PC-3 (cell line): ENCODE data around the gene CD9. TPM values are rescaled to one million over a fixed set of nuclear protein-coding genes. Genes with fewer than 3 reads are reported as not detected.
A peak's percentile ranks its signal among the peaks of the same experiment; 100 is the strongest.

Experiments
- ATAC-seq: fragments of 200-7000 bp; cut with Tn5 transposase; 2 replicates; pipeline ENCODE4 v1.9.1; 2020; ENCODE audit warnings: mild to moderate bottlenecking, moderate library complexity
- BruUV-seq: library from RNA; stranded (reverse); fragments of 400-500 nt; replicated peaks from 2 replicates; lab custom pipeline; 2021; lab: Mats Ljungman, UMichigan
- CTCF ChIA-PET: fragments of 300-600 bp; sonication (Branson Sonifier 250); formaldehyde crosslinking; loops from one replicate; lab custom pipeline; 2022; ENCODE audit warnings: antibody characterized with exemption; lab: Charles Lee
- POLR2A ChIA-PET: fragments of 300-600 bp; sonication (Branson Sonifier 250); formaldehyde crosslinking; loops from one replicate; lab custom pipeline; 2022; ENCODE audit warnings: antibody characterized with exemption; ENCODE audit not compliant: unreplicated experiment; lab: Charles Lee
- DNase-seq: peaks from one replicate; pipeline ENCODE4 v3.0.0-alpha.2; 2015
- H2AFZ ChIP-seq: fragments of 300-600 bp; sonication (generic); 2 replicates; pipeline ENCODE4 v1.6.0; 2016; ENCODE audit warnings: antibody characterized with exemption, low read length
- H3F3A ChIP-seq: fragments of 300-600 bp; sonication (generic); one replicate; pipeline ENCODE4 v1.6.0; 2017; ENCODE audit warnings: antibody characterized with exemption, low read length, control low read depth, mild to moderate bottlenecking; ENCODE audit not compliant: unreplicated experiment
- H3K27ac ChIP-seq: fragments of 300-600 bp; sonication (generic); 2 replicates; pipeline ENCODE4 v1.5.1; 2016; ENCODE audit warnings: mild to moderate bottlenecking, low read length
- H3K27me3 ChIP-seq: fragments of 300-600 bp; sonication (generic); 2 replicates; pipeline ENCODE4 v1.6.1; 2016; ENCODE audit warnings: low read length, mixed read lengths
- H3K36me3 ChIP-seq: fragments of 300-600 bp; sonication (generic); 2 replicates; pipeline ENCODE4 v1.6.1; 2016; ENCODE audit warnings: low read depth, mixed run types, low read length, mixed read lengths
- H3K4me1 ChIP-seq: fragments of 300-600 bp; sonication (generic); 2 replicates; pipeline ENCODE4 v1.5.1; 2016; ENCODE audit warnings: low read length; ENCODE audit not compliant: insufficient read depth
- H3K4me2 ChIP-seq: fragments of 300-600 bp; sonication (generic); 2 replicates; pipeline ENCODE4 v1.6.0; 2016; ENCODE audit warnings: low read length
- H3K4me3 ChIP-seq: fragments of 300-600 bp; sonication (generic); 2 replicates; pipeline ENCODE4 v1.5.1; 2016; ENCODE audit warnings: mild to moderate bottlenecking, low read length, mixed read lengths
- H3K79me2 ChIP-seq: fragments of 300-600 bp; sonication (generic); 2 replicates; pipeline ENCODE4 v1.6.1; 2017; ENCODE audit warnings: low read length, mixed read lengths
- H3K9ac ChIP-seq: fragments of 300-600 bp; sonication (generic); 2 replicates; pipeline ENCODE4 v1.6.0; 2016; ENCODE audit warnings: mild to moderate bottlenecking, low read length
- H3K9me2 ChIP-seq: fragments of 300-600 bp; sonication (generic); replicated peaks from 2 replicates; pipeline ENCODE4 v1.6.1; 2016; ENCODE audit warnings: mixed run types, low read length, mixed read lengths
- H3K9me3 ChIP-seq: fragments of 300-600 bp; sonication (generic); 2 replicates; pipeline ENCODE4 v1.6.1; 2016; ENCODE audit warnings: low read length, mixed read lengths
- H4K20me1 ChIP-seq: fragments of 300-600 bp; sonication (generic); 2 replicates; pipeline ENCODE4 v1.6.1; 2016; ENCODE audit warnings: low read length, mixed read lengths
- EZH2 ChIP-seq: fragments of 300-600 bp; sonication (generic); IDR thresholded peaks from one replicate; pipeline ENCODE4 v1.6.1; 2017; ENCODE audit warnings: antibody characterized with exemption, mild to moderate bottlenecking, low read length; ENCODE audit not compliant: unreplicated experiment
- EZH2phosphoT487 ChIP-seq: fragments of 300-600 bp; sonication (generic); IDR thresholded peaks from 2 replicates; pipeline ENCODE4 v1.6.1; 2018; ENCODE audit warnings: mild to moderate bottlenecking, antibody characterized with exemption, low read length, borderline replicate concordance
- intact Hi-C: fragments of 100-400 bp; cut with micrococcal nuclease; formaldehyde crosslinking; loops from 2 replicates; pipeline ENCODE4 v1.9.0; 2023
- total RNA-seq: library from RNA; depleted of rRNA; stranded (reverse); fragments of >200 nt; gene quantifications from 2 replicates; pipeline ENCODE4 v1.2.3, GENCODE V29; 2014
- TF ChIP-seq, protein P1 (sequence below): fragments of 300-600 bp; sonication (generic); conservative IDR thresholded peaks from 2 replicates; pipeline ENCODE4 v1.5.1; 2017; ENCODE audit warnings: antibody characterized with exemption, low read depth, mild to moderate bottlenecking, low read length

Gene CD9
- total RNA-seq, 1 experiment from 2014 or later, result 174 TPM

DNA sequence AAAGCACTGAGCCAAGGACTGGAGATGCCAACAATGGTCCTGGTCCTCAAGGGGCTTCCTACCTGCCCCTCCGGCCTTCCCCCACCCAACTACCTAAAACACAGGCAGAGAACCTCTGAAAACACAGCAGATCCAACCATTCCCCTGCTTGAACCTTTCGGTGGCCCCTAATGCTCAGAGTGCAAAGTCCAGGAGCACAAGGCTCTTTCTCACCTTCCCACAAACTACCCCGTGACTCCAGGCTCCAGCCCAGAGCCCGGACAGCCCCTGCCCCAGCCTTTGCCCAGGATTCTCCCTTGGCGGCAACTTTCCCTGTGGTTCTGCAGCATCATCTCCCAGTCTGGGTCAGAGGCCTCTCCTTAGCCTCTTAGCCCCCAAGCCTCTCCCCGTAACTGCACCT lies 1.6 kb upstream of the CD9 start:
- ATAC-seq, result no peak
- DNase-seq, result no peak
- Histone ChIP-seq H3K9me2 (no peaks in the 10 kb centered on the region), H3K4me1 (peaks cover 48% of the 10 kb centered on the region), H3K36me3 (no peaks in the 10 kb centered on the region), H3K79me2 (peaks cover 33% of the 10 kb centered on the region), H3K27ac (no peak overlapping the region), H3K4me3 (no peak overlapping the region), H3K27me3 (no peaks in the 10 kb centered on the region), H3F3A (peaks cover 5% of the 10 kb centered on the region), H2AFZ (no peak overlapping the region), H4K20me1 (peaks cover 29% of the 10 kb centered on the region), H3K9ac (no peak overlapping the region), H3K9me3 (no peaks in the 10 kb centered on the region), H3K4me2 (no peak overlapping the region)
- ChIA-PET POLR2A (no interaction called here), CTCF (no interaction called here)
- no TSS peak for BruUV-seq
- TF ChIP-seq EZH2phosphoT487, result no peak
- no peak for TF ChIP-seq EZH2
- TF ChIP-seq, protein P1, sequence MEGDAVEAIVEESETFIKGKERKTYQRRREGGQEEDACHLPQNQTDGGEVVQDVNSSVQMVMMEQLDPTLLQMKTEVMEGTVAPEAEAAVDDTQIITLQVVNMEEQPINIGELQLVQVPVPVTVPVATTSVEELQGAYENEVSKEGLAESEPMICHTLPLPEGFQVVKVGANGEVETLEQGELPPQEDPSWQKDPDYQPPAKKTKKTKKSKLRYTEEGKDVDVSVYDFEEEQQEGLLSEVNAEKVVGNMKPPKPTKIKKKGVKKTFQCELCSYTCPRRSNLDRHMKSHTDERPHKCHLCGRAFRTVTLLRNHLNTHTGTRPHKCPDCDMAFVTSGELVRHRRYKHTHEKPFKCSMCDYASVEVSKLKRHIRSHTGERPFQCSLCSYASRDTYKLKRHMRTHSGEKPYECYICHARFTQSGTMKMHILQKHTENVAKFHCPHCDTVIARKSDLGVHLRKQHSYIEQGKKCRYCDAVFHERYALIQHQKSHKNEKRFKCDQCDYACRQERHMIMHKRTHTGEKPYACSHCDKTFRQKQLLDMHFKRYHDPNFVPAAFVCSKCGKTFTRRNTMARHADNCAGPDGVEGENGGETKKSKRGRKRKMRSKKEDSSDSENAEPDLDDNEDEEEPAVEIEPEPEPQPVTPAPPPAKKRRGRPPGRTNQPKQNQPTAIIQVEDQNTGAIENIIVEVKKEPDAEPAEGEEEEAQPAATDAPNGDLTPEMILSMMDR, result no peak
- intact Hi-C loops, result no loop called here

DNA sequence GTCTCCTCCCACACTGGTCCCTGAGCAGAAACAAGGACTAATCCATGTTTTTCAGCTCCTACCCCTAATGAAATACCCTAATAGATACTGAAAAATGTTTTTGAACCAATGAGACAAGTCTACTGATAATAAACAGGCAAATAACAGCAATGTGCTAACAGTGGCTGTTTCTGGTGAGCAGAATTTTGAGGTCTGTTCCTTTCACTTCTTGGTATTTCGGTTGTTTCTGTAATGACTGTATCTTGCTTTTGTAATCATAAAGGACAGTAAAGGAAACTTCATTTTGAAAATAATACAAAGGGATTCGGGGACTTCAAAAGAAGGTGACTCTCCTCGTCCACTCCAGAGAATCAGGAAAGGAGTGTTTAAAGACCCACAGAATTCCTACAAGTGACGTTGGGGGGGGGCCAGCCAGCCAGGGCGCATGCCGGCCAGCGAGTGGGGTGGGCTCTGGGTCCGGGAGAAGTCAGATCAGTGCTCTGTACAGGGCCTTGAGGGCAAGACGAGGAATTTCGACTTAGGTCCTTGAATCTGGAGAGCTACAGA lies 1.1 kb upstream of the CD9 start:
- ATAC-seq (no peak), DNase-seq (no peak)
- Histone ChIP-seq H3K9me3 (no peaks in the 10 kb centered on the region), H4K20me1 (peaks cover 30% of the 10 kb centered on the region), H3K79me2 (peaks cover 38% of the 10 kb centered on the region), H3K27ac (peak overlapping the region; percentile 61; the same call in 1 of the 2 replicates), H3K9me2 (no peaks in the 10 kb centered on the region), H3F3A (peaks cover 5% of the 10 kb centered on the region), H3K4me3 (no peak overlapping the region), H3K4me2 (no peak overlapping the region), H2AFZ (no peak overlapping the region), H3K27me3 (no peaks in the 10 kb centered on the region), H3K9ac (peak overlapping the region; percentile 97; the same call in 1 of the 2 replicates), H3K36me3 (no peaks in the 10 kb centered on the region), H3K4me1 (peaks cover 48% of the 10 kb centered on the region)
- TF ChIP-seq, protein P1, result no peak
- TF ChIP-seq EZH2phosphoT487 (no peak), EZH2 (no peak)
- BruUV-seq, result no TSS peak
- POLR2A ChIA-PET, result no interaction called here
- intact Hi-C loops, result no loop called here
- CTCF ChIA-PET, result no interaction called here

DNA sequence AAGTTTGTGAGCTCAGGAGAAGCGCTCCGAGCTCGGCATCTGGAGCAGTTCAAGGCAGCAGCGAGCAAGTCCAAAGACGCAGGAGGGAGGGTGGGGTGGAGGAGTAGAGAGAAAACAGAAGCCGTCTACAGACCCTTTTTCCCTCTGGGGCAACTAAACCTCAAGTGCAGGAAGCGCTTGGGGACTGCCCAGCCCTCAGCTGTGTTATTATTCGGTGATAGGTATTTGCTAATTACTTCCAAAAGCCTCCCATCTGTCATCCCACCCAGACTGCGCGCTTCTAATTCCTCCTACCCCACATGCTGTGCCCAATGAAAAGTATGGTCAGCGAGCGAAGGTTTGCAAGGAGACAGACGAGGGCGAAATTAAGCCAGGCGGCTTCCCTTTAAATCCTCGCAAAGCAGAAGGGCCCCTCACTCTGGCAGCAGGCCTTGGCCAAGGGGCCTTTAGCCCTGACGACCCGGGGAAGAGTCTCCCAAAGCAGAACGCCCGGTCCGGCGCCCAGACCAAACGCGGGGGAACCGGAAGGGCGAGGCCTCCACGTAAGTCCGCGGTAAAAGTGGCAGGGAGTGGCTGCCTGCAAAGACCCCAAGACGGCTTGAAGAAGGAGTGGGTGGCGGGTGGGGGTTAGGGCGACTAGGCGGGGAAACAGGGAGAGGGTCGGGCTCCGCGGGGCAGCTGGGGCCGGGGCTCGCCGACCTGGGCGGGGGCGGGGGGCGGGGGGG lies 507 bp upstream of the CD9 start:
- H3K36me3 ChIP-seq, result no peaks in the 10 kb centered on the region; the same call in 1 of the 2 replicates
- H3K9ac ChIP-seq, result peak overlapping the region; percentile 97
- DNase-seq, result peak; percentile 20
- no peak for ATAC-seq
- peak overlapping the region; percentile 61 for H3K27ac ChIP-seq
- peaks cover 5% of the 10 kb centered on the region for H3F3A ChIP-seq
- H3K4me1 ChIP-seq, result peaks cover 48% of the 10 kb centered on the region
- TSS peak; percentile 55 for BruUV-seq
- intact Hi-C loops, result loop anchor here (1.0 kb wide), 1 partner anchor 30 kb away; no protein-coding TSS in a partner anchor
- H3K9me2 ChIP-seq, result no peaks in the 10 kb centered on the region
- peak overlapping the region; percentile 81 for H3K4me2 ChIP-seq
- H3K27me3 ChIP-seq, result no peaks in the 10 kb centered on the region
- no peaks in the 10 kb centered on the region for H3K9me3 ChIP-seq
- H3K79me2 ChIP-seq, result peaks cover 45% of the 10 kb centered on the region
- H3K4me3 ChIP-seq, result peak overlapping the region; percentile 58
- CTCF ChIA-PET, result no interaction called here
- H4K20me1 ChIP-seq, result peaks cover 30% of the 10 kb centered on the region
- peak overlapping the region; percentile 77 for H2AFZ ChIP-seq
- TF ChIP-seq, protein P1, result no peak
- TF ChIP-seq EZH2 (no peak), EZH2phosphoT487 (no peak)
- POLR2A ChIA-PET, result no interaction called here
